NB4 (cell line): ENCODE results near the gene GPSM1.

Experiments used
- MYC ChIP-seq: IDR thresholded peaks from 2 replicates; pipeline ENCODE4 v1.6.1; 2011; ENCODE audit warnings: low read depth, low read length
- POLR2A ChIP-seq: IDR thresholded peaks from 2 replicates; pipeline ENCODE4 v1.6.1; 2011; ENCODE audit warnings: mild to moderate bottlenecking; ENCODE audit not compliant: insufficient read length; ENCODE audit errors: extremely low read depth
- TF ChIP-seq, protein P1 (sequence below): IDR thresholded peaks from one replicate; pipeline ENCODE4 v1.5.1; 2012; ENCODE audit warnings: low read depth, low read length
- TF ChIP-seq, protein P2 (sequence below): IDR thresholded peaks from 2 replicates; pipeline ENCODE4 v1.6.1; 2011; ENCODE audit warnings: low read depth, low read length

DNA sequence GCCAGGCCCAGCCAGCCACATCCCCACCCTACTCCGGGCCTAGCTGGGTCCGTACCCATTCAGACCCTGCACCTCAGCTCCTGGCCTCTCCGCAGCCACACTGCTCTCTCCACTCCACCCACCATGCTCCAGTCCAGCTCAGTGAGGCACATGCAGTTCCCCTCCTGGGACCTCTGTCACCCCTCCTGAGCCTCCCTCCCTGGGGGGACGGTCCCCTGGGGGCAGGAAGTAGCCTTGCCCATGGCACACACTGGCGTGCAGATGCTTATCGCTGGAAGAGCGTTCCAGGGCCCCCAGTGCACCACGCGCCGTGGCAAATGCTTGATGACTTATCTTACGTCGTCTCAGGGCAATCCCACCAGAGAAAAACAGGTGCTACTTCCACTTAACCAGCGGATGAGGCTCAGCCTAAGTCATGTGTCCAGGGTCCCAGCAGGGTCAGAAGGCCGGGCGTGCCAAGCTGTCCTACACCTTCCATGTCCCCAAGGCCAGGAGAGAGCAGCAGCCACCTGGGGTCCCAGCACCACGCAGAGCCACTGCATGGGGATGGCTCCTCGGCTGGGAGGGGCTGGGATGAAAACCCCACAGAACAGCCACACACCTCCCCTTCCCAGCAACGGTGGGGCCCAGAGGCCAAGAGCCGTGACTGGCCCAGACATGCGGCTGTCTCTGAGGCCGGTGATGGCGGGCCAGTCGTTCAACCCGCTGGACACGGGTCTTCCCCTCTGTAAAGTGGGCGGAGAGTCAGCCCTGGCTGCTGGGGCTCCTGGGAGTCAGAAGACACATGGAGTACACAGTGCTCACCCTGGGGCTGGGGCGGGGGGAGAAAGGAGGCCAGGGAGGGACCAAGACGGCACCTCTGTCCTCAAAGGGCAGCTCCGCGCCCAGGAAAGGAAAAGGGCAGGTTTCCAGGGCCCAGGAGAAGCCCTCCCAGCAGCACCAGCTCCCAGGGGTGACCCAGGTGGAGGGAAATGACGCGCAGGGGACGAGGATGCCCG is 20.8 kb upstream of the GPSM1 start:
- TF ChIP-seq, protein P1, sequence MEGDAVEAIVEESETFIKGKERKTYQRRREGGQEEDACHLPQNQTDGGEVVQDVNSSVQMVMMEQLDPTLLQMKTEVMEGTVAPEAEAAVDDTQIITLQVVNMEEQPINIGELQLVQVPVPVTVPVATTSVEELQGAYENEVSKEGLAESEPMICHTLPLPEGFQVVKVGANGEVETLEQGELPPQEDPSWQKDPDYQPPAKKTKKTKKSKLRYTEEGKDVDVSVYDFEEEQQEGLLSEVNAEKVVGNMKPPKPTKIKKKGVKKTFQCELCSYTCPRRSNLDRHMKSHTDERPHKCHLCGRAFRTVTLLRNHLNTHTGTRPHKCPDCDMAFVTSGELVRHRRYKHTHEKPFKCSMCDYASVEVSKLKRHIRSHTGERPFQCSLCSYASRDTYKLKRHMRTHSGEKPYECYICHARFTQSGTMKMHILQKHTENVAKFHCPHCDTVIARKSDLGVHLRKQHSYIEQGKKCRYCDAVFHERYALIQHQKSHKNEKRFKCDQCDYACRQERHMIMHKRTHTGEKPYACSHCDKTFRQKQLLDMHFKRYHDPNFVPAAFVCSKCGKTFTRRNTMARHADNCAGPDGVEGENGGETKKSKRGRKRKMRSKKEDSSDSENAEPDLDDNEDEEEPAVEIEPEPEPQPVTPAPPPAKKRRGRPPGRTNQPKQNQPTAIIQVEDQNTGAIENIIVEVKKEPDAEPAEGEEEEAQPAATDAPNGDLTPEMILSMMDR: no peak
- TF ChIP-seq POLR2A (no peak), MYC (no peak)
- TF ChIP-seq, protein P2, sequence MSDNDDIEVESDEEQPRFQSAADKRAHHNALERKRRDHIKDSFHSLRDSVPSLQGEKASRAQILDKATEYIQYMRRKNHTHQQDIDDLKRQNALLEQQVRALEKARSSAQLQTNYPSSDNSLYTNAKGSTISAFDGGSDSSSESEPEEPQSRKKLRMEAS: no peak
